ENCODE data around the gene P3H4.
A peak's percentile ranks its signal among the peaks of the same experiment; 100 is the strongest.
"Not testable (repeated sequence)": the region's sequence is repeated elsewhere in the genome, so short reads cannot be mapped to it uniquely, and the experiment has no call there.

Gene P3H4

DNA sequence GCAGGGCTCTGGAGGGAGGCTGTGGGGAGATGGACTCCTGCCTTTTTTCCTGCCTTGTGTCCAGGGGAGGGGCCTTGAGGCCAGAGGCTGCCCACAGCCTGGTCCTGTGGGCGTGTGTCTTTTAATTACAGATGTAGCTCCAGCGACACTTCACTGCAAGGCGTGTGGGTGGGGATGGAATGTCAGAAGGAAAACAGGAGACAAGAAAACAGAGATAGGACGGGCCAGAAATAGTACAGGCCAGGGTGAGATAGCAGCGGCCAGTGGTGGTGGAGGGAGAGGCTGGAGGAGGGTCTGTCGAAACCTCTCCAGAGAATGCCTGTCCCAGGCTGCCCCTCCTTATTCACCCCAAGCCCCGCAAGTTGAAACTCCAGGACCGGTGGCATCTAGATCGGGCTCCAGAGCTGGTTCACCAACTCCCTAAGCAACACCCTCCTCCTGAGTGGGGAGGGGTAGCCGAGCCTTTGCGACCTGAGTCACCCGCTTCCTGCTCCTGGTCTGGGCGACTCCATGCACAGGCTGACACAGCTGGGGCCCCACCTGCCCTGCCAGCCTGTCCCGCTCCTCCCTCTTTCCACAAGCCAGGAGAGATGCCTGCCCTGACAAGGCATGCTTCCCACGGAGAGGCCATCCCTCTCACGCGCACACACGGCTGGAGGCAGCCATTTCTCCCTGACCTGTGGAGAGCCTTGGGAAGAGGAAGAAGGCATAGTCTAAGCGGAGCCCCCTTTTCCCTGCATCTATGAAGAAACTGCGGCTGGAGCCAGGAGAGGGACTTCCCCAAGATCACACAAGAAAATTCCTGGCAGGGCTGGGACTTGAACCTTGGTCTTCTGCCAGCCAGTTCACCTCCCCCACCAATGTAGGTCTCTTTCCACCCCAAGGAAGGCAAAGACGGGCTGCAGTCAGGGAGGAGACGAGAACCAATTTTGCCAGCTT lies 18.6 kb downstream of the P3H4 start:
- no peak for DNase-seq (ENCODE audit: low spot score)

DNA sequence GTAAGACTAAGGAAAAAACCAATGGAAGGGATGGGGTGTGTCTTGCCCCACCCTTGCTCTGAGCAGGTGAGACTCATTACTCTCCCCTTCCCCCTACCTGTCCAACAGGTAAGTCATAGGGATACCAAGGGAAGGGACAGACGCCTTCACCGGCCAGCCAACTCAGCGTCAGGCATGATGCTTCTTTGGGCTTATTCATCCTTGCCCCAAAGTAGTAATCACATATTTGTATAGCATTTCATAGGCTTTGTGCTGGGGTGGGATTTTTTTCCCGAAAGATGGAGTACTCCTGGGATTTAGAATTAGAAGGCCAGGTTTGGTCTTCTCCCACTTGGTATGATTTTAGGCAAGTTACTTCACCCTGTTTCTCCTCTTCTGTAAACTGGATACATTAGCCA lies 24.7 kb downstream of the P3H4 start:
- no peak for DNase-seq (ENCODE audit: low spot score)

DNA sequence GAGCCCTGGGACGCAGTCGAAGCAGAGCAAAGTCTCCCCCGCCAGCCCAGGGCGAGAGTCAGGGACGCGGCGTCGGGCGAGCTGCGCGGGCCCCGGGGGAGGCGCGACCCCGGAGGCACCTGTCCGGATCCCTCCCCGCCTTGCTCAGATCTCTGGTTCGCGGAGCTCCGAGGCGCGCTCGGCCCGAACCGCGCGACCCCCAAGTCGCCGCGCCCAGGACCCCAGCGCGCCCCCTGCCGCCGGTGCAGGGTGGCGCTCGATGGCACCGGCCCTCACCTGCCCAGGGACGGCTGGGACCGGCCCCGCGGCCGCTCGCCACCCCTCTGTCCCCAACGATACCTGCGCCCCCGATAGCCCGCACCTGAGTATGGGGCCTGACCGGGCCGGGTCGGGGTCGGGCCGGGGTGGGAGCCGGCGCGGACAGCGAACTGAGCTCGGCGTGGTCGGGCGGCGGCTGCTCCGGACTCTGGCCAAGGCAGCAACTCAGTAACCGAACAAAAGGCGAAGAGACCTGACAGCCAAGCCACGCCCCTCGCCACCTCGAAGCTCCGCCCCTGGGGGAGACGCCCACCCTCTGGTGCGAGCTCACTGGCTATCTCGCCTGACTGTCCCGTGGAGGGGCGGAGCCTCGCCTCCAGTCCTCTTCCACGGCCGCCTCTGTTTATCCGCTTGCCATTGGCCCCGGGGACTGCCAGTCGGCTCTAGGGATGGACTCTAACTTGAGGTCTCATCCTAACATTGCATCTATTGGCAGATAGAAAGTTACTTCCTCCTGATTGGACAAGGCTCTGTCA lies 25.3 kb downstream of the P3H4 start, which contains the start of gene JUP:
Gene JUP, minus strand, starts transcription at position 485 of the 794 bp plus-strand sequence. CDS start 14,857 bp downstream, outside the sequence.
- peak; percentile 98 for DNase-seq (ENCODE audit: low spot score)

DNA sequence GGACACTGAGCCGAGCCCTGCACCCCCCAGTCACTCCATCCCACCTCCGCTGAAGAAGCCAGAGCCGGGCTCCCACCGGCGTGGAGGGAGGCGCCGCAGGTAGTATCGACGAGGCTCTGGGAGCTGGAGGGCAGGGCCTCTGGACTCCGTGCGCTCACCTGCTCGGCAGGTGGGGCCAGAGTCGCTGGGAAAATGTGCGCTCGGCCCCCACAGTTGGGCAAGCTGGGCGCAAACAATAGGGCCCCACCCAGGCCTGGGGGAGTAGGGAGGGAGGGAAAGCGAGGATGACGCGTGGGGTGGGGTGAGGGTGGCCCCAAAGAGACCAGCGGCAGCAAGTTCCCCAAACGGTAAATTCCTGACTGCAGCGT lies 25.9 kb downstream of the P3H4 start:
- no peak for DNase-seq (ENCODE audit: low spot score)

DNA sequence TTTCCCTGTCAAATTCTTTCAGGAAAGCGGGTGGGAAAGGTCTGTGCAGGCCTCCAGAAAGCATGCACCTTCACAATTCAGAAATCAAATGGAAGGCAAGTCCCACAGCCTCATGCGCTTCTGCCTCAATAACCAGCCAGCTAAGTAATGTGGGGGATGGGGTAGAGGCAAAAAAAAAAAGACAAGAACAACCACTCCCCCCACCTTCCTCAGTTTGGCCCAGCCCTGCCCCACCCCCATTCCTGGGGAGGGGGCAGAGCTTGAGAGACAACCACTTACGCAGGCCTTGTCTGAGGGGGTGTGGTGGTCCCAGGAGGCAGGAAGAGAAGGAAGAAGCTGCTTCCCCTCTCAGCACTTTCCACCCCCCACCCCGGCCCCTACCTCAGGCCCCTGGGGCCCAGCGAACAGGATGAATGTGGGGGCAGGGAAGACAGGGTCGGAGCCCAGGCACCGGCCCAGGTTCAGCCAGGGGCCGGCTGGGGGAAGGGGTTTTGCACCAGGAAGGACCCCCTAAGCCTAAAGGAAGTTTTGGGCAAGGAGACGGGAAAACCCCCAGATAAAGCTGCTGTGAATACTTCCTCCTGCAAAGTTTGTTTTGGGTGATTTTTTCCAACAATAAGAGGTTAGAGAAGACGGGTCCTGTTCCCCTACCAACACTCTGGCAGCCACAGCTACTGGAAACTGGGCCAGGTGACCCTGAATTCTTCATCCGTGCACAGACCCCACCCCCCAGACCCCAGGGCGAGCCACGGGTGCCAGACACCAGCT lies 26.5 kb downstream of the P3H4 start:
- DNase-seq (ENCODE audit: low spot score) = no peak

DNA sequence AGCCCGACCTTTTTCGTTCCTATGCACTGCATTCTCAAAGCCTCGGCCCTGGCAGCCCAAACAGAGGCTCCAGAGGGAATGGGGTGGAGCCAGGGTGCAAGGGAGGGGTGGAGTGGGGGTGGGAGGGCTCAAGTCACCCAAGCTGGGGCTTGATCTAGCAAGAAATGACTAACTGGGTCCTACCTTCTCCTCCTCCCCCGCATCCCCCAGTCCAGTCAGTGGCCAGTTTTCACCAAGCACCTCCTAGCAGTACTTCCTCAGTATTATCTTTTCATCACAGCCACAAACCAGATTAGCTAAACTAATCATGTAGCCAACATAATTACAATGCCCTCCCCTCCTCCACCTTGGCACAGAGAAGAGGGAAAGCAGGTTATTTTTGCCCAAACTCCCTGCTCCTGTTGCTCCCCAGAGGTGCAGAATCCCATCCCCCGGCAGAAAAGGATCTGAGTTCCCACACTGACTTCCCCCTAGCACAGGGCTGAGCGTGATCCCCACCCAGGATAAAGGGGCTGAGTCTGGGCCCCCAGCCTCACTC lies 27.5 kb downstream of the P3H4 start:
- DNase-seq (ENCODE audit: low spot score) = peak; percentile 50

DNA sequence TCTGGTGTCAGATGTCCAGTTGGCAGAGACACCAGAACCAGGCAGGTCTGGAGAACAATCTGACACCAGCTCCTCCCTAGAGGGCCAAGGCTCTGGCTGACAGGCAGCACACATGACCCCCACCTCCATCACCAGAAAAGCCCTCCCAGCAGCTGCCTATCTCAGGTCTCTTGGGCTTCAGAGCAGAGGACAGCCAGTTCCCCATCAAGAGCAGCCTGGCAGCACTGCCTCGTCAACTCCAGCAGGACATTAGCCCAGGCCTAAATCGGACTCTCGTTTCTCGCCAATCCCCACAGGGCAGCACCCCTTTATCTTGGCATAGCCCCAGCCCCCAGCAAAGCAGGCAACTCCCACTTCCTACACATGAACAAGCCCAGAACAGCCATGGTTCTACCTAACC lies 29.6 kb downstream of the P3H4 start:
- no peak for DNase-seq (ENCODE audit: low spot score)

DNA sequence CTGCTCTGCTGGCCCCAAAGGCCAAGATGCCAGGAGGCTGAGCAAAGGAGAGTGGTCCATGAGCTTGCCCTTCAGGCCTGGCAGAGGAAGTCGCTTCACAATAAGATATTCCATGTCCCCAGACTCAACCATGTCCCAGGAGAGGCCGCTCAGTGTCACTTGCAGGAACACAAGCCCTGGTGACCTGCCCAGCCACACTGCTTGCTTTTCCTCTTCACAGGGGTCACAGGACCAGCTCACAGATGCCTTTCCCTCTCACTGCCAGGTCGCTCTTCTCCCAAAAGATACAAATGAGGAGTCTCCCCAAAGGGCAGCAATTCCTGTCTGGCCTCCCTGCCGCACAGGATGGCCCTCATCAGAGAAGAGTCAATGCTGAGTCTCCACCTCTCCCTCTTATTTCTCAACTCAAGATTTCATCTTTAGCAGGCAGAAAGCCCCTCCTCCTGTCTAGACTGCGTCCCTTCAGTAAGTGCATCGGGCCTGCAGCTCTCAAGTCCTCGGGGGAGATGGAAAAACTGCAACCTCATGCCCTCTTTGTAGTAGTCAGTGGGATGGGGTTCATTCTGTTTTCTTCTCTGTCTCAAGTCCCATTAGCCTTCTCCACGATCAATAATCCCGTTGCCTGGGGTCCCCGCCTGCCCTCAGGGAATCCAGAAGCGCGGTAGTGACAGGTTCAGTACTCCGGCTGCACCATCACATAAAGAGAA lies 30.2 kb downstream of the P3H4 start:
- DNase-seq (ENCODE audit: low spot score) = no peak

DNA sequence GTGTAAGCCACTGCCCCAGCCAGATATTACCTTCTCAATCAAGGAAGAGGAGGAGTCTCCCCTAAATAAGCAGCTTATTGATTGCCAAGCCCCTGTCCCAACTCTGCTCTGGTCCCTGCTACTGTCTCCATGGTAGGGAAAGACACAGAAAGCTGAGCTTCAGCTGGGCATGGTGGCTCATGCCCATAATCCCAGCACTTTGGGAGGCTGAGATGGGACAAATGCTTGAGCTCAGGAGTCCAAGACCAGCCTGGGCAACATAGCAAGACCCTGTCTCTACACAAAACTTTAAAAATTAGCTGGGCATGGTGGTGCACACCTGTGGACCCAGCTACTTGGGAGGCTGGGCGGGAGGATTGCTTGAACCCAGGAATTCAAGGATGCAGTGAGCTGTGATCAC lies 31.8 kb downstream of the P3H4 start:
- DNase-seq (ENCODE audit: low spot score) = no peak

DNA sequence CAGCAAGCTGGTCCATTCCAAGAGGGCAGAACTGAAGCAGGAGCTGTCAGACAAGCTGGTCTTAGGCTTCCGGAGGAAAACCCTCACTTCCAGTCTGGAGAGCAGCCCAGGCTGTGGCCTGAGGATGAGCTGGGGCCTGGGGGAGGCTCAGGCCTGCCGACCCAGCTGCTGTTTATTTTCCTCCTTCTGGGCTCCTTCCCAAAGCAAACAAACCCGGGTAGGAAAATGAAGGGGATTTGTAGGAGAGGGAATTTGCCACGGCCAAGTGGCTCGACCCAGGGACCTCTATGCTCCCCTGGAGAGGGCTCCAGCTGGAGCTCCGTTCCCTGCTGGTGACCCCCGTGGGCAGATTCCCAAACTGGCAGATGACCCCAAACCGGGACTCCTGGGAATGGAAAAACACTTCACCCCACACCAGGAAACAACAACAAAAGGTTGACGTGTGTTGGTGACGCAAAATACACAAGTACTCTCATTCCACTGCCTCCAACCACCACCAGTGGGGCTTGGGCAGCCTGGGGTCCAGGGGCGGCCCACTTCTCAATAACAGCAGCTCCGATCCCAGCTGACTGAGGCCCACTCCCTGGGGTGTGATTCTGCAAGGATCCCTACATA lies 34.1 kb downstream of the P3H4 start:
- DNase-seq (ENCODE audit: low spot score) = peak; percentile 90

DNA sequence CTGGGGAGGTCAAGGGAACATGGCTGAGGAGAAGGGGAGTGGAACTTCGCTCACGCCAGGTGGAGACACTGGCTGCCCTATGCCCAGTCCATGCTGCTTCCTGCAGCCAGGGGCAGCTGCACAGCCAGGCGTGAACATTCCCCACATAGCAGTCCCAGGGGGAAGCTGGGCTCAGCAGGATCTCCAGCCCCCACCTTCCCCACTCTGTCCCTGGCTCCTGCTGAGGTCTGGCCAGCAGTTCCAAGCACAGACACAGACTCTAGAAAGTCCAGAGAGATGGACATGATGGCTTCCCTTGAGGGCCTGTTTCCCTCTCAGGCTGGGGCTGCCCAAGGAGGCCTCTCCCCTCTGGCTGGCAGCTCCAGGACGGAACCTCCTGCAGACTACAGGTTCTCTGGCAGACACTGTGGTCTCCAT lies 34.6 kb downstream of the P3H4 start:
- DNase-seq (ENCODE audit: low spot score) = peak; percentile 50

DNA sequence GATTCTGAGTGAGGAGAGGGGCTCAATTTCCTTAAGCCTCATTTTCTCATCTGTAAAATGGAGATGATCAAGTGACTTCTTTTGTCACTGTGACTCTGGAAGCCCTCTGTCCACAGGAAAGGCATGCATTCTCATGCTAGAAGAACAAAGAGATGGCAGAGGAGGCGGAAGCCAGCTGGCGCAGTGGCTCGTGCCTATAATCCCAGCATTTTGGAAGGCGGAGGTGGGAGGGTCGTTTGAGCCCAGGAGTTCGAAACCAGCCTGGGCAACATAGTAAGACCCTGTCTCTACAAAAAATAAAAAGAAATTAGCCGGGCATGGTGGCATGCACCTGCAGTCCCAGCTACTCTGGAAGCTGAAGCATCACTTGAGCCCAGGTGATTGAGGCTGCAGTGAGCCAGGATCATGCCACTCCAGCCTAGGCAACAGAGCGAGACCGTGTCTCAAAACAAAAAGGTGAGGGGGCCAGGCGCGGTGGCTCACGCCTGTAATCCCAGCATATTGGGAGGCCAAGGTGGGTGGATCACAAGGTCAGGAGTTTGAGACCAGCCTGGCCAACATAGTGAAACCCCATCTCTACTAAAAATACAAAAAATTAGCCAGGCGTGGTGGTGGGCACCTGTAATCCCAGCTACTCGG lies 35.4 kb downstream of the P3H4 start:
- DNase-seq (ENCODE audit: low spot score) = not testable (repeated sequence)

DNA sequence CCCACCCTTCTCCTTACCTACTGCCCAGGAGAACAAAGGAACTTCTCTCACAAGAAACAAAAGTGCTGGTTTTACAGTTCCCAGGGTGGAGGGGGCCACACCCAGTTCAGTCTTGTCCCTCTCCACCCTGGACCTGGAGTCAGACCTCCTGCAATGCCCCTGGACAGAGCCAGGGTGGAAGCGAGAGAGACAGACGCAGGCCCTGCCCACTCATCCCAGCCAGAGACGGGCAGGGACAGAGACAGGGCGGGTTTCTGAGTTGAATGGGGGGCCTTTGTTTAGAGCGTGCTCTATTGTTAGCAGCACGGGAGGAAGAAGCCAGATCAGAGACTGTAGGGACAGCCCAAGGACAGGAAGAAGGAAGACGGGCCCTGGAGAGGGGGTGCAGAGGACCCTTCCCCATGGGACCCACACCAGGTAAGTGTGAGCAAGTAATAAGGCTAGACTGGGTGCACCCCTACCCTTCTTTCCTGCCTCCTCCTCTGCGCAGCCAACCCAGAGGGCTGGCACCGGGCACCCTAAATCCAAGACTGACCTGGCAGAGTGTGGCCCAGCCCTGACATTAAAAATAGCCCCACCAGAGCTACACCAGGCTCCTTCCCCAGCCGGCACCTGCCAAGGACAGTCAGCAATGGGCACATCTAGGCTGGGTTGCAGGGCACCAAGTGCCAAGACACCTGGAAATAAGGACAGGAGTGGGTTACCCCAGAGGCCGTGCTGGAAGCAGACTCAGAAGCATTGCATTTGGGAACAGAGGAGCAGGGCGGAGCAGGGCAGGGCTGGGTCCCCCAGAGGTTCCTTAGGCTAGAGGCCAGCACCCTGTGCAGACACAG lies 36.1 kb downstream of the P3H4 start:
- DNase-seq (ENCODE audit: low spot score) = no peak

DNA sequence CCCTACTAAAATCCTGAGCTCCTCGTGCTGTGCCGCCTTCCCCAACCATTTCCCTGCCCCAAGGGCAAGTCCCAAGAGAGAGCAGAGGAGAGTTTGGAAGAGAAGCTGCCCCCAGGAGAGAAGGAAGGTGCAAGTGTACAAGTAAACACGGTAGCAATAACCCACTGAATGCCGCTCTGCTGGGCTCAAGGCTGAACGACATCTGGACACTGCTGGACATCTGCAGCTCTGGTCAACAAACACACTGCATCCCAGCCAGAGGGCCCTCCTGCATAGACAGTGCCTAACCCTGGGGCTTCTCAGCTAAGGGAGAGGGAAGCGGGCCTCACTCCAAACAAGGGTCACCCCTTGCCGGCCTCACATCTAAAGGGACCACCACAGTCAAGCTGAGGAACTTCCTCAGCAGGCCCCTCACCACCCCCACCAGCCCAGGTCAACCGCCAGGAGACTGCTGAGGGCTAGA lies 38.0 kb downstream of the P3H4 start:
- no peak for DNase-seq (ENCODE audit: low spot score)

DNA sequence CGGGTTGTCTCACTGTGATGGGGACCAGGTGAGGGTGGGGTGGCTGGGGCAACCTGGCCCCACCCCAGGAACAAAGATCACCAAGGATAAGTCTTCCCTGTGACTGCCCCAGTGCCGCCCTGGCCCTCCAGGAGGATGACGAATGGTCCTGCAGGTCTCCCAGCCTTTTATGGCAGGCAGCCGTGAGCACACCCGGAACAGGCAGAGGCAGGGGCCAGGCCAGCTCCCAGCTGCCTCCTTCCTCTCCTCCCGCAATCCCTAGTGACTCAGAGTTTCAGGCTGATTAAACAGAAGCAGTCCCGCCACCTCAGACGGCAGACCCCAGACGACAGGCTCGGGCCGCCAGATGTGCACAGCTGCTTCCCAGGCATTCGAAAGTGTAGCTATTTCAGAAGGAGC lies 38.6 kb downstream of the P3H4 start:
- DNase-seq (ENCODE audit: low spot score) = peak; percentile 88

DNA sequence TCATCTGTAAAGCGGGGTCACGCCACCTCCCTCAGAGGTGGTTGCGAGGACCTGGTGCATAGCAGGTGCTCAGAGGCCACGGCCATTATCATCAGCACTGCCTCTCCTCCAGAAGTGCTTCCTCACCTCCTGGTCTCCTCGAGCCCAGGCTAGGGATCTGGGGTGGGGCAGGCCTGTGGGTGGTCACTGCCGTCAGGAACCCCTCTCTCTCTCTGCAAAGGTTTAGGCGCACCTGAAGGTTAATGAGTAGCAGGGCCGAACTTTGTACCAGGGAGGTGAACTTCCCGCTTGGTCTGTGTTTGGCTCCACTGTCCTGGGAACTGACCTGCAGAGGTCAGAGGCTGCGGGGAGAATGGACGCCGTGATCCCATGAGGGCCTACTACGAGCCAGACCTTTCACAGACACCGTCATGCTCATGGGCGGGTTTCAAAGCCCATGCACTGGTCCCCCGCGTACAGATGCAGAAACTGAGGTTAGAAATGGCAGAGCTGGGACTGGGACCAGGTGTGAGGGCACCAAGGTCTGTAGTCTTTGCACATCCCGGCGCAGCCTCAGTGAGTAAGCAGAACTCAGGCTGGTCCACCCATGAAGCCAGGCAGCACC lies 39.1 kb downstream of the P3H4 start:
- no peak for DNase-seq (ENCODE audit: low spot score)

DNA sequence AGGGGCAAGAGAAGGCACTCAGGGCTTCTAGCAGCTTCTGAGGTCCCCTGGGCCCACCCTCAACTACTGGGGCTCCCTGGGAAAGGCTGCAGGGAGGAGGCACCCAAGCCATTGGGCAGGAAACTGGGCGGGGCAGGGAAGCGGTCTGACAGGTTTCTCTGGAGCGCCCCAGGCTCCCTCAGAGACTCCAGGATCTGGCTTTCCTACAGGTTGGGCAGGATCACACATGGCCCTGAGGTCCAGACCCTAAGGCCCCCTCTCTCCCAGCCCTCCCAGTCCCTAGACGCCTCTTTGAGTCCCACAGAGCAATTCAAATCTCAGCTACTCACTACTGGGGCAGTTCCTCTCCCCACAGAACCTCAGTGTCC lies 39.5 kb downstream of the P3H4 start:
- no peak for DNase-seq (ENCODE audit: low spot score)

DNA sequence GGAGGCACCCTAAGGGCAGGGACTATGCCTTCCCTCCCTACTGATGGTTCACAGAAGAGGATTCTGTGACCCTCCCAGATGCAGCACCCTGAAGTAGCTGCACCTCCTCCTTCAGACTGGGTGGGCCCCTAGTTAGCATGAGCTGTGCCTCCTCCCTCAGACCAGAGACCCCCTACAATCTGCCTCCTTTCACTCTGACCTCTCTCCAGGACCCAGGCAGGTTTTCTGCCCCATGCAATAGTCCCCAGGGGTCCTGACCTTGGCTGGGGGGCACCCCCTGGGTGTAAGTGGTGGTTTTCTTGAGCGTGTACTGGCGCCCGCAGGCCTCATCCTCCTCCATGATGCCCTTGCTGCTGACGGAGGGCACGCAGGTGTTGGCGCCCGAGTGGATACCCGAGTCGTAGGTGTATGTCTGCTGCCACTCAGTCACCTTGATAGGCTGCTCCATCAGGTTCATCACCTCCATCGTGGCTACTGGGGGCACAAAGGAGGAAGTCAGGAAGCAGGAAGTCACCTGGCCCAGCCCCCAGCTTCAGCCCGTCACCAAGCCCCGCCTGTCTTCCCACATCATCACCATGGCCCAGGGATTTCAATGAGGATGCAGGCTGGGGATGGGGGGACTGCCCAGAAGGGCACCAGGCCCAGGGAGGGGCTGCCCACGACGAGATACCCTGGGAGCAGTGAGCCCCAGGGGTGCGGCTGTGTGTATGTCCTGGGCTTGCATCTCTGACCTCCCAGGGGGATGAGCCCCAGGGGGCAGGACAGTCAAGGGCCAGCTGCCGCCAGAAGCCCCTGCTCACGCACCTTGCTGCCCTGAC lies 40.2 kb downstream of the P3H4 start:
- DNase-seq (ENCODE audit: low spot score) = no peak
